ENCODE data around the gene CAMK1. TPM values are rescaled to one million over a fixed set of nuclear protein-coding genes. Genes with fewer than 3 reads are reported as not detected.

The CAMK1 gene
- total RNA-seq, 4 donors from 2014 or later = 2.9 to 19.6 (median 7.6) TPM

- intact Hi-C loops (cut with DNase I) = no loop called here
- WGBS, 2 donors = 0 to 3% methylated on average over 6 to 9 of the region's 23 CpGs
Observed at GRCh38 chr3:9793161-9793781, 23.5 kb upstream of the CAMK1 start.

GRCh38 chr3:9792405-9793160, 22.8 kb upstream of the CAMK1 start, which contains the start of the genes ARPC4 and TADA3:
Gene ARPC4, plus strand, starts transcription at chr3:9793082. Its CDS starts 40 bp downstream, at chr3:9793122.
Gene TADA3, minus strand, starts transcription at chr3:9792473. Its CDS starts 1,007 bp downstream, at chr3:9791466.
- peaks cover 17 to 54% (median 26%) of the 10 kb centered on the region in 3 donors for H3K4me1 ChIP-seq
- no peaks in the 10 kb centered on the region for H3K9me3 ChIP-seq

More at GRCh38 chr3:9793161-9793781, 23.5 kb upstream of the CAMK1 start:
- Histone ChIP-seq H3K36me3 (peaks cover 9 to 69% (median 18%) of the 10 kb centered on the region in 3 donors), H3K9me3 (no peaks in the 10 kb centered on the region), H3K4me3 (peak overlapping the region; percentile 88 to 98 (median 93)), H3K4me1 (peaks cover 17 to 54% (median 26%) of the 10 kb centered on the region in 3 donors), H3K27me3 (no peaks in the 10 kb centered on the region), H3K27ac (peak overlapping the region; percentile 98 to 100 (median 98))
- DNase-seq = no peak
- TF ChIP-seq POLR2A (IDR thresholded peaks at IDR 0.05) (peak in 1 of 4 donors; percentile 59), CTCF (IDR thresholded peaks at IDR 0.05) (no peak)

GRCh38 chr3:9791790-9792404, 22.1 kb upstream of the CAMK1 start:
- peaks cover 17 to 54% (median 26%) of the 10 kb centered on the region in 3 donors for H3K4me1 ChIP-seq
- H3K27ac ChIP-seq = peak overlapping the region; percentile 98 to 100 (median 98)
- intact Hi-C loops (cut with DNase I) = no loop called here
- no peaks in the 10 kb centered on the region for H3K27me3 ChIP-seq
- WGBS, 2 donors = 14 to 22% methylated on average over 8 to 10 of the region's 14 CpGs
- peaks cover 0 to 69% (median 12%) of the 10 kb centered on the region in 3 donors for H3K36me3 ChIP-seq
- H3K9me3 ChIP-seq = no peaks in the 10 kb centered on the region
- TF ChIP-seq POLR2A (IDR thresholded peaks at IDR 0.05) = peak in 1 of 4 donors; percentile 64
- no peak for TF ChIP-seq CTCF (IDR thresholded peaks at IDR 0.05)
- no peak for DNase-seq
- H3K4me3 ChIP-seq = peak overlapping the region; percentile 88 to 98 (median 93)

More at GRCh38 chr3:9792405-9793160, 22.8 kb upstream of the CAMK1 start, which contains the start of the genes ARPC4 and TADA3:
- Histone ChIP-seq H3K4me3 (peak within 1 kb of the TSS; percentile 88 to 98 (median 93)), H3K36me3 (peaks cover 6 to 69% (median 12%) of the 10 kb centered on the region in 3 donors), H3K27ac (peak within 1 kb of the TSS; percentile 98 to 100 (median 98)), H3K27me3 (no peaks in the 10 kb centered on the region)
- peak; percentile 77 for DNase-seq
- 0% methylated on average over 3 to 40 of the region's 65 CpGs for WGBS, 2 donors
- intact Hi-C loops (cut with DNase I) = no loop called here
- peak in 2 of 6 experiments; percentile 10 to 31 for TF ChIP-seq CTCF (IDR thresholded peaks at IDR 0.05)
- peak in 2 of 4 donors; percentile 58 to 77 for TF ChIP-seq POLR2A (IDR thresholded peaks at IDR 0.05)

GRCh38 chr3:9791127-9791526, 21.4 kb upstream of the CAMK1 start:
- DNase-seq = no peak
- 88 to 98% methylated on average over 8 of the region's 11 CpGs for WGBS, 2 donors
- TF ChIP-seq POLR2A (IDR thresholded peaks at IDR 0.05) = no peak
- TF ChIP-seq CTCF (IDR thresholded peaks at IDR 0.05) = no peak
- H3K4me1 ChIP-seq = peaks cover 17 to 50% (median 26%) of the 10 kb centered on the region in 3 donors
- H3K9me3 ChIP-seq = no peaks in the 10 kb centered on the region
- no peaks in the 10 kb centered on the region for H3K27me3 ChIP-seq
- H3K4me3 ChIP-seq = no peak overlapping the region
- H3K27ac ChIP-seq = peak overlapping the region in 3 of 4 donors; percentile 98 to 100 (median 99)
- intact Hi-C loops (cut with DNase I) = no loop called here
- peaks cover 0 to 69% (median 16%) of the 10 kb centered on the region in 3 donors for H3K36me3 ChIP-seq

All from esophagus squamous epithelium (tissue), 5 donors.